T-cell (primary cell): ENCODE data around the gene ALOX15. TPM values are rescaled to one million over a fixed set of nuclear protein-coding genes. Genes with fewer than 3 reads are reported as not detected.

Experiments
- ATAC-seq, 4 experiments: fragments of 200-7000 bp in 3 of 4; fragments of 150-1000 bp in 1 of 4; cut with Tn5 transposase; replicated peaks in 1 of 4; 1 replicate in 3 of 4; 2 replicates in 1 of 4; pipeline ENCODE4 v1.10.0; 2021; ENCODE audit warnings: moderate library complexity in 3 of 4, mild to moderate bottlenecking in 2 of 4, moderate number of reproducible peaks in 1 of 4
- CTCF ChIA-PET, 2 donors: fragments of 300-600 bp; sonication (Branson Sonifier 250); formaldehyde crosslinking; loops; one replicate each; lab custom pipeline; 2022; ENCODE audit warnings: antibody characterized with exemption in 2 of 2; lab: Charles Lee
- POLR2A ChIA-PET, 2 donors: fragments of 300-600 bp; sonication (Branson Sonifier 250); formaldehyde crosslinking; loops; one replicate each; lab custom pipeline; 2022; ENCODE audit warnings: antibody characterized with exemption in 2 of 2; lab: Charles Lee
- DNase-seq, 35 experiments: peaks; one replicate each; pipeline versions ENCODE4 v3.0.0 to v3.0.0-alpha.2; 2013 to 2023
- H3K27ac ChIP-seq: one replicate; pipeline ENCODE4 v1.5.1; 2013; ENCODE audit warnings: low read length
- H3K27me3 ChIP-seq, 2 experiments: replicated peaks in 1 of 2; 1 replicate in 1 of 2; 2 replicates in 1 of 2; pipeline versions ENCODE4 v1.6.1 to v1.7.0; 2013; ENCODE audit warnings: low read length in 1 of 2, mixed read lengths in 1 of 2; ENCODE audit not compliant: control insufficient read depth in 2 of 2, insufficient read depth in 2 of 2; ENCODE audit errors: extremely low read depth in 1 of 2
- H3K36me3 ChIP-seq, 2 donors: 1 replicate in 1 of 2; 2 replicates in 1 of 2; pipeline versions ENCODE4 v1.6.1 to v1.7.0; 2013; ENCODE audit warnings: low read length in 1 of 2; ENCODE audit not compliant: control insufficient read depth in 2 of 2, insufficient read depth in 1 of 2; ENCODE audit errors: extremely low read depth in 1 of 2
- H3K4me1 ChIP-seq, 2 experiments: 1 replicate in 1 of 2; 2 replicates in 1 of 2; pipeline versions ENCODE4 v1.6.1 to v1.7.0; 2013; ENCODE audit warnings: low read length in 2 of 2, mixed read lengths in 1 of 2; ENCODE audit not compliant: insufficient read depth in 2 of 2, control insufficient read depth in 1 of 2; ENCODE audit errors: extremely low read depth in 1 of 2
- H3K4me3 ChIP-seq, 2 donors: 1 replicate in 1 of 2; 2 replicates in 1 of 2; pipeline versions ENCODE4 v1.5.1 to v1.7.0; 2013; ENCODE audit warnings: mild to moderate bottlenecking in 2 of 2, low read length in 1 of 2, moderate library complexity in 1 of 2; ENCODE audit not compliant: control insufficient read depth in 1 of 2; ENCODE audit errors: extremely low read depth in 1 of 2
- H3K9me3 ChIP-seq: 2 replicates; pipeline ENCODE4 v1.7.0; 2013
- H3K27ac Mint-ChIP-seq, 2 donors: one replicate each; pipeline ENCODE4 v1.8.0; 2020 to 2021; ENCODE audit warnings: mild to moderate bottlenecking in 2 of 2, mixed read lengths in 2 of 2
- H3K27me3 Mint-ChIP-seq, 2 donors: one replicate each; pipeline ENCODE4 v1.8.0; 2021 to 2022; ENCODE audit warnings: mixed read lengths in 2 of 2
- H3K36me3 Mint-ChIP-seq: one replicate; pipeline ENCODE4 v1.8.0; 2021; ENCODE audit warnings: mixed read lengths
- H3K4me1 Mint-ChIP-seq, 3 donors: one replicate each; pipeline ENCODE4 v1.8.0; 2020 to 2022; ENCODE audit warnings: mixed read lengths in 3 of 3, mild to moderate bottlenecking in 1 of 3
- H3K4me3 Mint-ChIP-seq, 3 donors: one replicate each; pipeline ENCODE4 v1.8.0; 2020 to 2022; ENCODE audit warnings: mild to moderate bottlenecking in 3 of 3, mixed read lengths in 3 of 3, moderate library complexity in 3 of 3
- H3K9me3 Mint-ChIP-seq, 3 donors: one replicate each; pipeline ENCODE4 v1.8.0; 2020 to 2022; ENCODE audit warnings: mixed read lengths in 3 of 3
- WGBS: methylation state at CpG from one replicate; pipeline ENCODE4 v1.1.5; 2013; ENCODE audit warnings: missing lambda C conversion rate; ENCODE audit not compliant: insufficient coverage; 5-methylcytosine and 5-hydroxymethylcytosine counted together
- total RNA-seq, 35 experiments: library from RNA in 6 of 35; stranded (reverse) in 6 of 35; fragments of 120-200 nt in 1 of 35; gene quantifications; one replicate each; pipeline versions ENCODE4 v1.2.1 to v1.2.4 and lab custom pipeline; 2013 to 2026

Gene ALOX15
- total RNA-seq, 5 donors from 2014 or later (not counting 1 experiment from before 2014, with no cell fraction given): 0.13 TPM; not detected in 4

GRCh38 chr17:4678448-4679026 is 37.1 kb upstream of the ALOX15 start:
- ChIA-PET POLR2A (no interaction called here), CTCF (no interaction called here)
- 68% methylated on average over 10 of the region's 14 CpGs for WGBS
- Histone ChIP-seq H3K4me1 (no peaks in the 10 kb centered on the region), H3K36me3 (peaks cover 27 to 80% of the 10 kb centered on the region in 2 donors), H3K27ac (no peak overlapping the region), H3K4me3 (no peak overlapping the region), H3K9me3 (no peaks in the 10 kb centered on the region), H3K27me3 (no peaks in the 10 kb centered on the region)
- Mint-ChIP-seq H3K4me1 (peaks cover 0 to 3% (median 0%) of the 10 kb centered on the region in 3 donors), H3K27me3 (no peaks in the 10 kb centered on the region), H3K4me3 (no peak overlapping the region), H3K9me3 (no peaks in the 10 kb centered on the region), H3K36me3 (peaks cover 41% of the 10 kb centered on the region), H3K27ac (no peak overlapping the region)
- ATAC-seq (no peak), DNase-seq (no peak)

- WGBS: 100% methylated on average over 5 of the region's 7 CpGs
- Mint-ChIP-seq H3K36me3 (peaks cover 34% of the 10 kb centered on the region), H3K27ac (no peak overlapping the region), H3K4me1 (peaks cover 0 to 3% (median 0%) of the 10 kb centered on the region in 3 donors), H3K9me3 (no peaks in the 10 kb centered on the region), H3K4me3 (no peak overlapping the region), H3K27me3 (no peaks in the 10 kb centered on the region)
- Histone ChIP-seq H3K4me1 (no peaks in the 10 kb centered on the region), H3K36me3 (peaks cover 27 to 82% of the 10 kb centered on the region in 2 donors), H3K4me3 (no peak overlapping the region), H3K9me3 (no peaks in the 10 kb centered on the region), H3K27me3 (no peaks in the 10 kb centered on the region), H3K27ac (no peak overlapping the region)
- ChIA-PET CTCF (interaction anchor here in 1 of 2 donors (0.9 kb wide), 1 partner anchor 76 kb away, joined by 4 read pairs; no protein-coding TSS in a partner anchor), POLR2A (interaction anchor here in 1 of 2 donors (1.0 kb wide), 1 partner anchor 15 kb away, joined by 3 read pairs; no protein-coding TSS in a partner anchor)
- DNase-seq (no peak), ATAC-seq (no peak)
Measured at GRCh38 chr17:4676791-4677190, 35.3 kb upstream of the ALOX15 start.

GRCh38 chr17:4675791-4676190 is 34.3 kb upstream of the ALOX15 start:
- H3K4me3 Mint-ChIP-seq: no peak overlapping the region
- WGBS: 95% methylated on average over 9 of the region's 10 CpGs
- CTCF ChIA-PET: no interaction called here
- POLR2A ChIA-PET: no interaction called here
- no peak overlapping the region for H3K4me3 ChIP-seq
- H3K27me3 ChIP-seq: no peaks in the 10 kb centered on the region
- H3K36me3 Mint-ChIP-seq: peaks cover 38% of the 10 kb centered on the region
- ATAC-seq: no peak
- peaks cover 0 to 3% (median 0%) of the 10 kb centered on the region in 3 donors for H3K4me1 Mint-ChIP-seq
- no peaks in the 10 kb centered on the region for H3K4me1 ChIP-seq
- no peak overlapping the region for H3K27ac ChIP-seq
- DNase-seq: no peak
- H3K9me3 ChIP-seq: no peaks in the 10 kb centered on the region
- H3K9me3 Mint-ChIP-seq: no peaks in the 10 kb centered on the region
- no peaks in the 10 kb centered on the region for H3K27me3 Mint-ChIP-seq
- no peak overlapping the region for H3K27ac Mint-ChIP-seq
- peaks cover 34 to 85% of the 10 kb centered on the region in 2 donors for H3K36me3 ChIP-seq

GRCh38 chr17:4674685-4674998 is 33.2 kb upstream of the ALOX15 start:
- Histone ChIP-seq H3K27me3 (no peaks in the 10 kb centered on the region), H3K4me3 (no peak overlapping the region), H3K36me3 (peaks cover 34 to 80% of the 10 kb centered on the region in 2 donors), H3K9me3 (no peaks in the 10 kb centered on the region), H3K4me1 (no peaks in the 10 kb centered on the region), H3K27ac (no peak overlapping the region)
- Mint-ChIP-seq H3K36me3 (peaks cover 39% of the 10 kb centered on the region), H3K27me3 (no peaks in the 10 kb centered on the region), H3K4me3 (no peak overlapping the region), H3K4me1 (peaks cover 0 to 2% (median 0%) of the 10 kb centered on the region in 3 donors), H3K9me3 (no peaks in the 10 kb centered on the region), H3K27ac (no peak overlapping the region)
- CTCF ChIA-PET: no interaction called here
- ATAC-seq (no peak), DNase-seq (no peak)
- POLR2A ChIA-PET: no interaction called here
- 100% methylated on average over 3 of the region's 8 CpGs for WGBS

- H3K4me1 Mint-ChIP-seq: no peaks in the 10 kb centered on the region
- no peak overlapping the region for H3K27ac Mint-ChIP-seq
- no peak for DNase-seq
- ATAC-seq: no peak
- ChIA-PET POLR2A (no interaction called here), CTCF (no interaction called here)
- H3K9me3 Mint-ChIP-seq: no peaks in the 10 kb centered on the region
- peaks cover 38% of the 10 kb centered on the region for H3K36me3 Mint-ChIP-seq
- H3K27me3 Mint-ChIP-seq: no peaks in the 10 kb centered on the region
- H3K4me3 Mint-ChIP-seq: no peak overlapping the region
- no peak overlapping the region for H3K27ac ChIP-seq
- no peaks in the 10 kb centered on the region for H3K9me3 ChIP-seq
- H3K4me3 ChIP-seq: no peak overlapping the region
- peaks cover 34 to 77% of the 10 kb centered on the region in 2 donors for H3K36me3 ChIP-seq
- WGBS: 95% methylated on average over 23 of the region's 27 CpGs
- no peaks in the 10 kb centered on the region for H3K27me3 ChIP-seq
- no peaks in the 10 kb centered on the region for H3K4me1 ChIP-seq
Measured at GRCh38 chr17:4673986-4674684, 32.7 kb upstream of the ALOX15 start.

- H3K27ac Mint-ChIP-seq: no peak overlapping the region
- Histone ChIP-seq H3K27me3 (no peaks in the 10 kb centered on the region), H3K36me3 (peaks cover 34 to 69% of the 10 kb centered on the region in 2 donors), H3K9me3 (no peaks in the 10 kb centered on the region), H3K4me3 (no peak overlapping the region), H3K27ac (no peak overlapping the region), H3K4me1 (no peaks in the 10 kb centered on the region)
- no peaks in the 10 kb centered on the region for H3K4me1 Mint-ChIP-seq
- ATAC-seq (no peak), DNase-seq (no peak)
- CTCF ChIA-PET: no interaction called here
- H3K9me3 Mint-ChIP-seq: no peaks in the 10 kb centered on the region
- no peaks in the 10 kb centered on the region for H3K27me3 Mint-ChIP-seq
- WGBS: 93% methylated on average over 11 of the region's 11 CpGs
- peaks cover 38% of the 10 kb centered on the region for H3K36me3 Mint-ChIP-seq
- POLR2A ChIA-PET: no interaction called here
- no peak overlapping the region for H3K4me3 Mint-ChIP-seq
Measured at GRCh38 chr17:4673169-4673568, 31.7 kb upstream of the ALOX15 start.
